Activated CD8-positive, alpha-beta T cell treated with anti-CD3 and anti-CD28 coated beads, Interleukin-2, amount 10 ng/mL, durations not matched to agents 7 days and 5 days (primary cell): ENCODE measurements around the gene EDC3. TPM values are rescaled to one million over a fixed set of nuclear protein-coding genes. Genes with fewer than 3 reads are reported as not detected.
"Not testable (repeated sequence)": the region's sequence is repeated elsewhere in the genome, so short reads cannot be mapped to it uniquely, and the experiment has no call there.

ENCODE experiments used
- ATAC-seq: fragments of 150-1000 bp; cut with Tn5 transposase; one replicate; pipeline ENCODE4 v1.10.0; 2021; ENCODE audit warnings: moderate library complexity
- CTCF ChIA-PET: fragments of 350-600 bp; sonication (Branson Sonifier 250); formaldehyde crosslinking; loops from one replicate; lab custom pipeline; 2021; ENCODE audit warnings: antibody characterized with exemption; lab: Charles Lee
- POLR2A ChIA-PET: fragments of 350-600 bp; sonication (Branson Sonifier 250); formaldehyde crosslinking; loops from one replicate; lab custom pipeline; 2021; ENCODE audit warnings: antibody characterized with exemption; lab: Charles Lee
- DNase-seq: peaks from one replicate; pipeline ENCODE4 v3.0.0-alpha.2; 2020
- H3K27ac Mint-ChIP-seq: one replicate; pipeline ENCODE4 v1.8.0; 2021; ENCODE audit warnings: mild to moderate bottlenecking, mixed read lengths
- H3K27me3 Mint-ChIP-seq: one replicate; pipeline ENCODE4 v1.8.0; 2021; ENCODE audit warnings: low read depth, mixed read lengths
- H3K36me3 Mint-ChIP-seq: one replicate; pipeline ENCODE4 v1.8.0; 2021; ENCODE audit warnings: low read depth, mixed read lengths
- H3K4me1 Mint-ChIP-seq: one replicate; pipeline ENCODE4 v1.8.0; 2021; ENCODE audit warnings: low read depth, mixed read lengths
- H3K4me3 Mint-ChIP-seq: one replicate; pipeline ENCODE4 v1.8.0; 2021; ENCODE audit warnings: mild to moderate bottlenecking, mixed read lengths
- H3K9me3 Mint-ChIP-seq: one replicate; pipeline ENCODE4 v1.8.0; 2022; ENCODE audit warnings: mixed read lengths; ENCODE audit not compliant: insufficient read depth
- total RNA-seq, 2 experiments: library from RNA; stranded (reverse); gene quantifications; one replicate each; pipeline ENCODE4 v1.2.3, GENCODE V29; 2021

The EDC3 gene, protein sequence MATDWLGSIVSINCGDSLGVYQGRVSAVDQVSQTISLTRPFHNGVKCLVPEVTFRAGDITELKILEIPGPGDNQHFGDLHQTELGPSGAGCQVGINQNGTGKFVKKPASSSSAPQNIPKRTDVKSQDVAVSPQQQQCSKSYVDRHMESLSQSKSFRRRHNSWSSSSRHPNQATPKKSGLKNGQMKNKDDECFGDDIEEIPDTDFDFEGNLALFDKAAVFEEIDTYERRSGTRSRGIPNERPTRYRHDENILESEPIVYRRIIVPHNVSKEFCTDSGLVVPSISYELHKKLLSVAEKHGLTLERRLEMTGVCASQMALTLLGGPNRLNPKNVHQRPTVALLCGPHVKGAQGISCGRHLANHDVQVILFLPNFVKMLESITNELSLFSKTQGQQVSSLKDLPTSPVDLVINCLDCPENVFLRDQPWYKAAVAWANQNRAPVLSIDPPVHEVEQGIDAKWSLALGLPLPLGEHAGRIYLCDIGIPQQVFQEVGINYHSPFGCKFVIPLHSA
- 10 to 100 TPM; 40.4 to 41.6 TPM for total RNA-seq

DNA sequence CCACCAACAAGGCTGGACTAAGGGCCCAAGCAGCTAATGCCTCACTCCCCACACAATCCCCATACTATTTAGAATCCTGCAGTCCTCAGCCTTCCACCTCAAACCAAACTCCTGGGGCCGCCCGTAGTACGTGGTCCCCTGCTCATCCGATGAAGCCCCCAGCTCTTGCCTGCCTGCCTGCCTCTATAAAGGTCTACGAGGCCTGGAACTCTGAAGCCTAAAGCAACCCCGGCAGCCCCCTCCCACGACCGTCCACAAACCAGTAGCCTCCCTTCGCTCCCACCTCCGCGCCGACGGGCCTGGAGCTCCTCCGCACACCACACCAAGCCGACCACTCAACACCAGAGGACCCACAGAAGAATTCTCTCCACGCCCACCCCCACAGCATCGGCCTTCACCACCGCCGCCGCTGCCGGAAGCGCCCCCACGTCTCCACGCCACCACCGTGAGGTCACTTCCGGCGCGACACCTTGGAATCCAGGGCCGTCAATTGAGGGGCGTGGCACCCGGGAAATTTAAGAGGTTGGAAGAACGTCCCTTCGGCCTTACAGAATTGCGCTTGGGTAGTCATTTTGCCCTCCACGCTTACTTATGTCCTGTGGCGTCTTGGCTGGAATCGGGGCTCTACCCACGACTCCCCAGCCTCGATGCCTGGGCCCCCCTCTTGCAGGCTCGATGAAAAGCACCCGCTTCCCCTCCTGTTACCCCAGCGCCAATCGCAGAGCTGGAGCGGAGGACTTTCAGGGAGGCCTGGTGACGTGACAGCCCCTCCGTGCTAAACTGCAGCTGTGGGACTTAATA lies at the start of gene EDC3:
Gene EDC3, minus strand, starts transcription at position 428 of the 801 bp plus-strand sequence. CDS start 20,900 bp downstream, outside the sequence.
- Mint-ChIP-seq H3K36me3 (peaks cover 3% of the 10 kb centered on the region), H3K4me1 (peaks cover 35% of the 10 kb centered on the region), H3K27me3 (peaks cover 3% of the 10 kb centered on the region), H3K9me3 (no peaks in the 10 kb centered on the region), H3K27ac (peak within 1 kb of the TSS; percentile 100), H3K4me3 (peak within 1 kb of the TSS; percentile 100)
- POLR2A ChIA-PET: interaction anchor here (0.8 to 1.2 kb wide), 3 partner anchors 11 to 92 kb away, joined by 3 read pairs; no protein-coding TSS in a partner anchor
- peak; percentile 91 for DNase-seq
- peak; percentile 90 for ATAC-seq
- CTCF ChIA-PET: interaction anchor here (0.8 to 1.6 kb wide), 6 partner anchors 11 to 85 kb away, joined by 3 to 5 read pairs (median 3); no protein-coding TSS in a partner anchor

DNA sequence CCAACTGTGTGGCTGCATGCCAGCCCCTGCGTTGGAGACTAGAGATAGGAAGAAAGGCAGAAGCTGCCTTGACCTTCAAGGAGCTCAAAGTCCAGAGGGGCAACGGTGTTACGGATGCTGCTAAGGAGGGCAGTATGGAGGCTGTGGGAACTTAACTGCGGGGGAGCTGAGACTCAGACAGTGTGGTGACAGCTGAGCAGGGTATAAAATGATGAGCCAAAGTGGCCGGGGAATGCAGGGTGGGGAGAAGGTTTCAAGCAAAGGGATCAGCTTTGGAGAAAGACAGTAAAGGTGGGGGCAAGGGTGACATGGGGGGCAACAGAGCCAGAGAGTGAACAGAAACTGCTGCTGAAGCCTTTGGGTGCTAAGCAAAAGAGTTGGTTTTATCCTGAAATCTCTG lies 46.6 kb upstream of the EDC3 start:
- POLR2A ChIA-PET: no interaction called here
- H3K4me3 Mint-ChIP-seq: no peak overlapping the region
- CTCF ChIA-PET: no interaction called here
- ATAC-seq: no peak
- DNase-seq: no peak
- peaks cover 4% of the 10 kb centered on the region for H3K36me3 Mint-ChIP-seq
- H3K9me3 Mint-ChIP-seq: peaks cover 12% of the 10 kb centered on the region
- peaks cover 9% of the 10 kb centered on the region for H3K27me3 Mint-ChIP-seq
- H3K4me1 Mint-ChIP-seq: no peaks in the 10 kb centered on the region
- H3K27ac Mint-ChIP-seq: no peak overlapping the region

GRCh38 chr15:74738239-74738638 lies 42.4 kb upstream of the EDC3 start:
- H3K9me3 Mint-ChIP-seq: peaks cover 16% of the 10 kb centered on the region
- DNase-seq, H3K27ac Mint-ChIP-seq, H3K4me1 Mint-ChIP-seq, H3K36me3 Mint-ChIP-seq, CTCF ChIA-PET, ATAC-seq, H3K4me3 Mint-ChIP-seq, POLR2A ChIA-PET: not testable (repeated sequence)
- peaks cover 17% of the 10 kb centered on the region for H3K27me3 Mint-ChIP-seq

DNA sequence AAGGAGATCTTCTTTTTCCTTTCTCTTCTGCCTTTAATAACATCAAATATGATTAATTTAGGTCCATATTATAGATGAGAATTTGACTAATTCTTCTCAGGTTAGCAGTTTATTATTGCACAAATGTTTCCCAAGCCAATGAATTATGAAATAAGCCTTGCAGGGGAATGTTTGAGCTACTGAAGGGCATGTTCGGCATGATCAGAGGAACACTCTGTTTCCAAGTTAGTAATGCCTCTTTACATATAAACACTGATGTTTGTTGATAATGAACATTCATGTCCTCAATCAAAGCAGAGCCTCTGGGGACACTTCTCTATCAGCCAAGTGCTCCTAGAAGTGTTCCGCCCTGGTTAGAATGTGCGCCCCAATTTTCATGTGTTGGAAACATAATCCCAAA lies 39.5 kb upstream of the EDC3 start:
- peaks cover 10% of the 10 kb centered on the region for H3K9me3 Mint-ChIP-seq

DNA sequence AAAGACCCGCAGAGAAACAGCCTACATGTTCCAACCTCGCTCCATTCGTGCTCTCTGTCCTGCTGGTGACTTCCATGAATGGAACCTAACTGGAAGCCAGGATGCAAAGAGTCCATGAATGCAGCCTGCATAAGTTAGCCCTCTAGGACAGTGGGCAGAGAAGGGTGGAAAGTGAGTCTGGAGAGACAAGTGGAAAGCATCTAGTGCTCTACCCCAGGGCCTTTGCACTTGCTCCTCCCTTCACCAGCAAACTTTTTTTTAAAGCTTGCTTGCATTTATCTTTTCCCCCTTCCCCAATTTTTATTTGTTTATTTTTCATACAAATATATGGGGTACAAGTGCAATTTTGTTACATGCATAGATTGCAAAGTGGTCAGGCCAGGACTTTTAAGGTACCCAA lies 37.4 kb upstream of the EDC3 start:
- ATAC-seq (no peak), DNase-seq (no peak)
- POLR2A ChIA-PET: interaction anchor here (1.0 kb wide), 1 partner anchor 169 kb away, joined by 3 read pairs; no protein-coding TSS in a partner anchor
- no peak overlapping the region for H3K27ac Mint-ChIP-seq
- CTCF ChIA-PET: no interaction called here
- H3K9me3 Mint-ChIP-seq: peaks cover 8% of the 10 kb centered on the region
- H3K36me3 Mint-ChIP-seq: peaks cover 4% of the 10 kb centered on the region
- no peak overlapping the region for H3K4me3 Mint-ChIP-seq
- peaks cover 7% of the 10 kb centered on the region for H3K27me3 Mint-ChIP-seq
- peaks cover 4% of the 10 kb centered on the region for H3K4me1 Mint-ChIP-seq

More for the DNA sequence above, 39.5 kb upstream of the EDC3 start:
- Mint-ChIP-seq H3K27ac (no peak overlapping the region), H3K4me1 (peaks cover 4% of the 10 kb centered on the region), H3K27me3 (peaks cover 7% of the 10 kb centered on the region), H3K36me3 (peaks cover 4% of the 10 kb centered on the region), H3K4me3 (no peak overlapping the region)
- ChIA-PET POLR2A (no interaction called here), CTCF (interaction anchor here (0.9 to 1.1 kb wide), 3 partner anchors 11 to 46 kb away, joined by 3 read pairs; no protein-coding TSS in a partner anchor)
- DNase-seq: no peak
- no peak for ATAC-seq

- Mint-ChIP-seq H3K27ac (no peak overlapping the region), H3K36me3 (no peaks in the 10 kb centered on the region), H3K4me1 (peaks cover 4% of the 10 kb centered on the region), H3K9me3 (peaks cover 4% of the 10 kb centered on the region), H3K4me3 (no peak overlapping the region), H3K27me3 (peaks cover 7% of the 10 kb centered on the region)
- ATAC-seq (no peak), DNase-seq (no peak)
- CTCF ChIA-PET: no interaction called here
- POLR2A ChIA-PET: interaction anchor here (1.0 kb wide), 1 partner anchor 169 kb away, joined by 3 read pairs; no protein-coding TSS in a partner anchor
These were observed 37.0 kb upstream of the EDC3 start for GRCh38 chr15:74732846-74733245.

GRCh38 chr15:74730619-74731316 lies 34.9 kb upstream of the EDC3 start:
- H3K4me1 Mint-ChIP-seq: peaks cover 15% of the 10 kb centered on the region
- no peaks in the 10 kb centered on the region for H3K36me3 Mint-ChIP-seq
- POLR2A ChIA-PET: no interaction called here

DNA sequence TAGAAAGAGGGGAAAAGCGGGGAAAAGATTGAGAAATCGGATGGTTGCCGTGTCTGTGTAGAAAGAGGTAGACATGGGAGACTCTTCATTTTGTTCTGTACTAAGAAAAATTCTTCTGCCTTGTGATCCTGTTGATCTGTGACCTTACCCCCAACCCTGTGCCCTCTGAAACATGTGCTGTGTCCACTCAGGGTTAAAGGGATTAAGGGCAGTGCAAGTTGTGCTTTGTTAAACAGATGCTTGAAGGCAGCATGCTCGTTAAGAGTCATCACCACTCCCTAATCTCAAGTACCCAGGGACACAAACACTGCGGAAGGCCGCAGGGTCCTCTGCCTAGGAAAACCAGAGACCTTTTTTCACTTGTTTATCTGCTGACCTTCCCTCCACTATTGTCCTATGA lies 33.5 kb upstream of the EDC3 start:
- POLR2A ChIA-PET, CTCF ChIA-PET, H3K9me3 Mint-ChIP-seq, H3K27me3 Mint-ChIP-seq, DNase-seq, ATAC-seq, H3K4me3 Mint-ChIP-seq, H3K27ac Mint-ChIP-seq, H3K36me3 Mint-ChIP-seq: not testable (repeated sequence)
- H3K4me1 Mint-ChIP-seq: peaks cover 23% of the 10 kb centered on the region

More at GRCh38 chr15:74730619-74731316, 34.9 kb upstream of the EDC3 start:
- no peak overlapping the region for H3K27ac Mint-ChIP-seq
- no peak for ATAC-seq
- peaks cover 5% of the 10 kb centered on the region for H3K27me3 Mint-ChIP-seq
- CTCF ChIA-PET: no interaction called here
- DNase-seq: no peak
- no peaks in the 10 kb centered on the region for H3K9me3 Mint-ChIP-seq
- H3K4me3 Mint-ChIP-seq: no peak overlapping the region

- DNase-seq, POLR2A ChIA-PET, CTCF ChIA-PET, H3K9me3 Mint-ChIP-seq, ATAC-seq, H3K27ac Mint-ChIP-seq, H3K4me3 Mint-ChIP-seq, H3K36me3 Mint-ChIP-seq, H3K27me3 Mint-ChIP-seq: not testable (repeated sequence)
- H3K4me1 Mint-ChIP-seq: peaks cover 28% of the 10 kb centered on the region
These were observed 32.9 kb upstream of the EDC3 start for GRCh38 chr15:74728699-74729098.

GRCh38 chr15:74727727-74728126 lies 31.9 kb upstream of the EDC3 start:
- DNase-seq (no peak), ATAC-seq (no peak)
- H3K27me3 Mint-ChIP-seq: peaks cover 5% of the 10 kb centered on the region
- ChIA-PET CTCF (no interaction called here), POLR2A (no interaction called here)
- H3K4me3 Mint-ChIP-seq: peak overlapping the region; percentile 64
- H3K27ac Mint-ChIP-seq: no peak overlapping the region
- H3K4me1 Mint-ChIP-seq: peaks cover 31% of the 10 kb centered on the region
- no peaks in the 10 kb centered on the region for H3K9me3 Mint-ChIP-seq
- no peaks in the 10 kb centered on the region for H3K36me3 Mint-ChIP-seq

- peak; percentile 17 for ATAC-seq
- Mint-ChIP-seq H3K36me3 (no peaks in the 10 kb centered on the region), H3K27me3 (peaks cover 5% of the 10 kb centered on the region), H3K4me3 (peak overlapping the region; percentile 64), H3K27ac (peak overlapping the region; percentile 84), H3K9me3 (no peaks in the 10 kb centered on the region), H3K4me1 (peaks cover 31% of the 10 kb centered on the region)
- POLR2A ChIA-PET: interaction anchor here (1.1 kb wide), 1 partner anchor 53 kb away, joined by 3 read pairs; no protein-coding TSS in a partner anchor
- CTCF ChIA-PET: interaction anchor here (0.6 to 2.6 kb wide), 2 partner anchors 45 to 474 kb away, joined by 4 to 8 read pairs; no protein-coding TSS in a partner anchor
- peak; percentile 36 for DNase-seq
These were observed 30.9 kb upstream of the EDC3 start for GRCh38 chr15:74726774-74727164.
